Endothelial cell of umbilical vein (primary cell): ENCODE measurements around the gene NHS.

Source experiments
- EZH2 ChIP-seq: IDR thresholded peaks from 2 replicates; pipeline ENCODE4 v1.6.1; 2012; ENCODE audit warnings: borderline replicate concordance, low read depth, mild to moderate bottlenecking, moderate library complexity, low read length, inconsistent platforms; ENCODE audit not compliant: severe bottlenecking
- POLR2A ChIP-seq: IDR thresholded peaks from 2 replicates; pipeline ENCODE4 v1.6.1; 2012; ENCODE audit warnings: low read depth, mild to moderate bottlenecking, control low read depth, low read length
- POLR2AphosphoS5 ChIP-seq: IDR thresholded peaks from 2 replicates; pipeline ENCODE4 v1.6.1; 2012; ENCODE audit warnings: low read depth, mild to moderate bottlenecking, control low read depth, low read length, moderate library complexity; ENCODE audit not compliant: insufficient read depth
- TF ChIP-seq, protein P1 (sequence below), 2 donors: IDR thresholded peaks; 1 replicate in 1 of 2; 2 replicates in 1 of 2; pipeline ENCODE4 v1.5.1; 2011; ENCODE audit warnings: low read length in 2 of 2, mild to moderate bottlenecking in 2 of 2, moderate library complexity in 2 of 2, control low read depth in 1 of 2, inconsistent platforms in 1 of 2, low read depth in 1 of 2; ENCODE audit not compliant: insufficient read depth in 1 of 2; ENCODE audit errors: extremely low read depth in 1 of 2

DNA sequence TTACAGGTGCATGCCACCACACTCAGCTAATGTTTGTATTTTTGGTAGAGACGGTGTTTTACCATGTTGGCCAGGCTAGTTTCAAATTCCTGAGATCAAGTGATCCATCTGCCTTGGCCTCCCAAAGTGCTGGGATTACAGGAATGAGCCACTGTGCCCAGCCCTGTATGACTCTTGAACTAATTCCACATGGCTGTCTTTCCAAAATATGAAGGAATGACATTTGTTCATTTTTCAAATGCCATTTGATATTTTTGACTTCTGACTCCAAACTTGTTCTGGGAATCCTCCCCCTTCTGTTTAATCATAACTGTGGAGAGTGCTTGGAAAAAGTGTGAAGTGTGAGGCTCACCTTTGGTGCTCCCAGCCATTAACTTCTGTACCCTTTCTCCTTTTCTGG lies 119.2 kb downstream of the NHS start:
- TF ChIP-seq, protein P1, sequence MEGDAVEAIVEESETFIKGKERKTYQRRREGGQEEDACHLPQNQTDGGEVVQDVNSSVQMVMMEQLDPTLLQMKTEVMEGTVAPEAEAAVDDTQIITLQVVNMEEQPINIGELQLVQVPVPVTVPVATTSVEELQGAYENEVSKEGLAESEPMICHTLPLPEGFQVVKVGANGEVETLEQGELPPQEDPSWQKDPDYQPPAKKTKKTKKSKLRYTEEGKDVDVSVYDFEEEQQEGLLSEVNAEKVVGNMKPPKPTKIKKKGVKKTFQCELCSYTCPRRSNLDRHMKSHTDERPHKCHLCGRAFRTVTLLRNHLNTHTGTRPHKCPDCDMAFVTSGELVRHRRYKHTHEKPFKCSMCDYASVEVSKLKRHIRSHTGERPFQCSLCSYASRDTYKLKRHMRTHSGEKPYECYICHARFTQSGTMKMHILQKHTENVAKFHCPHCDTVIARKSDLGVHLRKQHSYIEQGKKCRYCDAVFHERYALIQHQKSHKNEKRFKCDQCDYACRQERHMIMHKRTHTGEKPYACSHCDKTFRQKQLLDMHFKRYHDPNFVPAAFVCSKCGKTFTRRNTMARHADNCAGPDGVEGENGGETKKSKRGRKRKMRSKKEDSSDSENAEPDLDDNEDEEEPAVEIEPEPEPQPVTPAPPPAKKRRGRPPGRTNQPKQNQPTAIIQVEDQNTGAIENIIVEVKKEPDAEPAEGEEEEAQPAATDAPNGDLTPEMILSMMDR (IDR thresholded peaks at IDR 0.05; ENCODE audit: extremely low read depth in 1 of 2, insufficient read depth in 1 of 2, low read depth in 1 of 2, low read length in 2 of 2), result no peak
- TF ChIP-seq EZH2 (no peak), POLR2AphosphoS5 (no peak), POLR2A (no peak)
